WTC11 (cell line): ENCODE results near the gene NTSR1.

Experiments
- CTCF ChIP-seq: fragments of 200-600 bp; IDR thresholded peaks from 2 replicates; pipeline ENCODE4 v1.8.0; 2022; ENCODE audit warnings: antibody characterized with exemption
- E2F4 ChIP-seq: sonication (generic); formaldehyde crosslinking; IDR thresholded peaks from 2 replicates; pipeline ENCODE4 v1.8.1; 2022; ENCODE audit warnings: low read depth, mild to moderate bottlenecking, moderate library complexity, missing genetic modification reagents, borderline replicate concordance
- ELF4 ChIP-seq: sonication (generic); formaldehyde crosslinking; IDR thresholded peaks from 2 replicates; pipeline ENCODE4 v1.8.1; 2022; ENCODE audit warnings: low read depth, mild to moderate bottlenecking, moderate library complexity, missing genetic modification reagents
- JUN ChIP-seq: sonication (generic); formaldehyde crosslinking; IDR thresholded peaks from 2 replicates; pipeline ENCODE4 v1.8.0; 2023; ENCODE audit warnings: mild to moderate bottlenecking, missing genetic modification reagents
- MAX ChIP-seq: sonication (generic); formaldehyde crosslinking; IDR thresholded peaks from 2 replicates; pipeline ENCODE4 v1.8.0; 2022; ENCODE audit warnings: mild to moderate bottlenecking, missing genetic modification reagents
- MYBL2 ChIP-seq: sonication (generic); formaldehyde crosslinking; IDR thresholded peaks from 2 replicates; pipeline ENCODE4 v1.8.1; 2023; ENCODE audit warnings: mild to moderate bottlenecking, moderate library complexity, missing genetic modification reagents
- ZNF121 ChIP-seq: sonication (generic); formaldehyde crosslinking; IDR thresholded peaks from 2 replicates; pipeline ENCODE4 v1.8.0; 2023; ENCODE audit warnings: missing genetic modification reagents
- ZNF138 ChIP-seq: sonication (generic); formaldehyde crosslinking; conservative IDR thresholded peaks from 2 replicates; pipeline ENCODE4 v1.8.1; 2022; ENCODE audit warnings: mild to moderate bottlenecking, moderate library complexity, missing genetic modification reagents
- ZNF317 ChIP-seq: sonication (generic); formaldehyde crosslinking; IDR thresholded peaks from 2 replicates; pipeline ENCODE4 v1.8.1; 2023; ENCODE audit warnings: low read depth, mild to moderate bottlenecking, moderate library complexity, missing genetic modification reagents, borderline replicate concordance

- TF ChIP-seq JUN (CRISPR knock-in tag) (no peak), ZNF121 (CRISPR knock-in tag) (no peak), CTCF (no peak), MAX (CRISPR knock-in tag) (no peak), ZNF317 (CRISPR knock-in tag) (no peak), ELF4 (no peak), MYBL2 (CRISPR knock-in tag) (no peak), ZNF138 (CRISPR knock-in tag) (no peak), E2F4 (CRISPR knock-in tag) (no peak)
Measured at GRCh38 chr20:62698231-62698630, 10.4 kb upstream of the NTSR1 start.
